Measurements from ENCODE around the gene PXDC1. TPM values are rescaled to one million over a fixed set of nuclear protein-coding genes. Genes with fewer than 3 reads are reported as not detected.

PXDC1 gene
- total RNA-seq, 3 donors from 2014 or later: 3.1 to 27.9 (median 9.2) TPM

DNA sequence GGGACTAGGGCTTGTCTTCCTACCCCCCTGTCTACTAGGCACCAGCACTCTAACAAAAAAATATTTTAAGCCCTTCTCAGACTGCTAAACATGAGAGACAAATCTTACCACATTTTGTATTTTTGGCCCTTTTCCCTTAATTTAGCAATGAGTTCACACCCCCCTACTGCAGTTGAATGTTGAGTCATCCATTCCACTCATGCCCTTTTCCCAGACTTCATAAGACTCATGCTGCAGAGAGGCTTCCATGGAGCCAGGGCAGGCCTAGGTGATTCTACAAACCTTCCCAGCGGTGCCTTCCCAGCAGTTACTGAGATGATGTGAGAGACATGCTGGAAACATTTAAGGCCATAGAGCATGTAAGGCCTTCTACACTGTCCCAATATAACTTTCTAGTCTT is 53.9 kb downstream of the PXDC1 start:
- H3K4me1 ChIP-seq (ENCODE audit: low read depth): no peaks in the 10 kb centered on the region
- DNase-seq (no peak), ATAC-seq (no peak)
- H3K4me3 ChIP-seq: no peak overlapping the region
- no peaks in the 10 kb centered on the region for H3K9me3 ChIP-seq
- intact Hi-C loops (cut with DNase I, micrococcal nuclease): no loop called here
- TF ChIP-seq, protein P1, sequence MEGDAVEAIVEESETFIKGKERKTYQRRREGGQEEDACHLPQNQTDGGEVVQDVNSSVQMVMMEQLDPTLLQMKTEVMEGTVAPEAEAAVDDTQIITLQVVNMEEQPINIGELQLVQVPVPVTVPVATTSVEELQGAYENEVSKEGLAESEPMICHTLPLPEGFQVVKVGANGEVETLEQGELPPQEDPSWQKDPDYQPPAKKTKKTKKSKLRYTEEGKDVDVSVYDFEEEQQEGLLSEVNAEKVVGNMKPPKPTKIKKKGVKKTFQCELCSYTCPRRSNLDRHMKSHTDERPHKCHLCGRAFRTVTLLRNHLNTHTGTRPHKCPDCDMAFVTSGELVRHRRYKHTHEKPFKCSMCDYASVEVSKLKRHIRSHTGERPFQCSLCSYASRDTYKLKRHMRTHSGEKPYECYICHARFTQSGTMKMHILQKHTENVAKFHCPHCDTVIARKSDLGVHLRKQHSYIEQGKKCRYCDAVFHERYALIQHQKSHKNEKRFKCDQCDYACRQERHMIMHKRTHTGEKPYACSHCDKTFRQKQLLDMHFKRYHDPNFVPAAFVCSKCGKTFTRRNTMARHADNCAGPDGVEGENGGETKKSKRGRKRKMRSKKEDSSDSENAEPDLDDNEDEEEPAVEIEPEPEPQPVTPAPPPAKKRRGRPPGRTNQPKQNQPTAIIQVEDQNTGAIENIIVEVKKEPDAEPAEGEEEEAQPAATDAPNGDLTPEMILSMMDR (IDR thresholded peaks at IDR 0.05): no peak
- no peaks in the 10 kb centered on the region for H3K36me3 ChIP-seq (ENCODE audit: low read depth)

DNA sequence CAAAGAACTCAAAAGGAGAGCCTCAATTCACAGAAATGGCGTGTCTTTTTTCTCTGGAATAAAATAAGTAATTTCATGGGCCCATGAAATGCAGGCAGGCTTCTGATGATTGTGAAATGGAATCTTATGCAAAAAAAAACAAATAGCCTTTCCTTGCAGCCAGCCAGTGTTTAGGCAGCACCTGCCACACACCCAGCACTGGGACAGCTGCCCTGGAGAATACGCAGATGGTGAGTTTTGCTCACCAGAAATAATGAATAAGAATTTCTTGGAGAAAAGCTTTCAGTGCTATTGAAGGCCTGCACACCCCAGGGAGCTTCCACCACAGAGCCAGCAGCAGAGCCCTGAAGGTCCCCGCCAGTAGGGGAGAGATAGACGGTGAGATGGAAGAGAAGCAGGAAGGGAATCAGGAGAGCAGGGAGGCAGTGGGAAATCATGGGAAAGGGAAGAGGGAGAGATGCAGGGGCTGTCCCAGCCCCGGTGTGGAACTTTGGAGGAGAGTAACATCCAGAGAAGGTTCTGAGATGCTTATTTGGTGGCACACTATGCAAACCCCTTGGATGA is 54.9 kb downstream of the PXDC1 start:
- ATAC-seq (no peak), DNase-seq (no peak)
- intact Hi-C loops (cut with DNase I, micrococcal nuclease): no loop called here
- Histone ChIP-seq H3K36me3 (ENCODE audit: low read depth) (no peaks in the 10 kb centered on the region), H3K9me3 (no peaks in the 10 kb centered on the region), H3K4me1 (ENCODE audit: low read depth) (no peaks in the 10 kb centered on the region), H3K4me3 (no peak overlapping the region)
- TF ChIP-seq, protein P1 (IDR thresholded peaks at IDR 0.05): no peak

DNA sequence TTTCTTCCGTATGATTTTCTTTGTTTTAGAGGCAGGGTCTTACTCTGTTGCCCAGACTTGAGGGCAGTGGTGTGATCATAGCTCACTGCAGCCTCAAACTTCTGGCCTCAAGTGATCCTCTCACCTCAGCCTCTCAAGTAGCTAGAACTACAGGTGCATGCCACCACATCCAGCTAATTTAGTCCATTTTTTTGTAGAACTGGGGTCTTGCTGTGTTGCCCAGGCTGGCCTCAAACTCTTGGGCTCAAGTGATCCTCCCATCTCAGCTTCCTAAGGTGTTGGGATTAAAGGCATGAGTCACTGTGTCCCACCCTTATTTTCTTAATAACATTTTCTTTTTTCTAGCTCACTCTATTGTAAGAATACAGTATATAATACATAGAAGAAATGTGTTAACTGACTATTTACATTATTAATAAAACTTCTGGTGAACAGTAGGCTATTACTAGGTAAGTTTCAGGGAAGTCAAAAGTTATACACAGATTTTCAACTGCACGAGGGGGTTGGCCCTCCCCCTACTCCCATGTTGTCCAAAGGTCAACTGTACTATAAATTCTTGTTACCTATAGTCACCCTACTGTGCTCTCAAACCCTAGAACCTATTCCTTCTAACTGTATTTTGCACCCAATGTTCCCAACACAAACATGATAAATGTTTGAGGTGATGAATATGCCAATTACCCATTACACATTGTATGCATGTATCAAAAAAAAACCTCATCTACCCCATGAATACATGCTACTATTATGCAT is 56.3 kb downstream of the PXDC1 start:
- Histone ChIP-seq H3K4me1 (ENCODE audit: low read depth) (no peaks in the 10 kb centered on the region), H3K36me3 (ENCODE audit: low read depth) (no peaks in the 10 kb centered on the region), H3K9me3 (no peaks in the 10 kb centered on the region), H3K4me3 (no peak overlapping the region)
- TF ChIP-seq, protein P1 (IDR thresholded peaks at IDR 0.05): no peak
- DNase-seq (no peak), ATAC-seq (no peak)
- intact Hi-C loops (cut with DNase I, micrococcal nuclease): no loop called here

DNA sequence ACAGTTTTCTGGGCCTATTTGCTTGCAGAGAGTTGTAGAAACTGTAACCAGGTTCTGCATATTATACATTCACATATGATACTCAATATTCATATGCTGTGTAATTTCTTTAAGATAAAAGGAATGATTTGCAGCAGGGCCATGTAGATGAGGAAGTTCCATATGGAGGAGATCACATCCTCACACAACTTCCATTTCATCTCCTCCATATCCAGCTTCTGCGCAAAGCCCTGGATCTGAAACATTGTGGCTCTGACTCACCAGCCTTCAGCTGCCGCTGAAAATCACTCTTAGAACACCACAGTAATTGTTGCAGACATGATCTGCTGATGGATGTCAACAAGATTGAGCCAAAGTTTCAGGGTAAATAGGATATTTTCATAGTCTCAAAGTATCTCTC is 57.7 kb downstream of the PXDC1 start:
- Histone ChIP-seq H3K4me3 (no peak overlapping the region), H3K4me1 (ENCODE audit: low read depth) (no peaks in the 10 kb centered on the region), H3K9me3 (no peaks in the 10 kb centered on the region), H3K36me3 (ENCODE audit: low read depth) (no peaks in the 10 kb centered on the region)
- intact Hi-C loops (cut with DNase I, micrococcal nuclease): no loop called here
- TF ChIP-seq, protein P1 (IDR thresholded peaks at IDR 0.05): no peak
- no peak for DNase-seq
- ATAC-seq: no peak

DNA sequence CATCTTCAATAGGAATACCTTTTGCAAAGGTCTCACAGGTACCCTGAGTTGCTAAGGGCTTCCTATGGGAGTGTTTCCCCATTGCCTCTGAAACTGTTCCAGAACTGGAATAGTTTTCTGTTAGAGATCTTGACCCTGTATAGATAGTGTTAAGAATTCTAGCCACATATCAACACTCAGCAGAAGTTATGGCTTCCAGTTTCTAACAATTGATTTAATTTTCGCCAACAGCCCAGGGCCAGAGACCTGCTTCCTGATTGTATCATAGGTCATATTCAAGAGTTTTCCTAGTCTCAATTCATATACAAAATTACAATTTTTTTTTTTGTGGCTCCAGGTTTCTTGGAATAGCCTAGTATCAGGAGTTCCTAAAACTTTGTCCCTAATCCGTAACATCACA is 61.0 kb downstream of the PXDC1 start:
- Histone ChIP-seq H3K4me1 (ENCODE audit: low read depth) (no peaks in the 10 kb centered on the region), H3K36me3 (ENCODE audit: low read depth) (no peaks in the 10 kb centered on the region), H3K4me3 (no peak overlapping the region), H3K9me3 (no peaks in the 10 kb centered on the region)
- ATAC-seq (no peak), DNase-seq (no peak)
- TF ChIP-seq, protein P1 (IDR thresholded peaks at IDR 0.05): no peak
- intact Hi-C loops (cut with DNase I, micrococcal nuclease): no loop called here

Measured in mucosa of descending colon (tissue), 3 donors.